Activated CD8-positive, alpha-beta T cell treated with anti-CD3 and anti-CD28 coated beads, Interleukin-2, amount 10 ng/mL, durations not matched to agents 7 days and 5 days (primary cell): ENCODE results near the gene SARDH. TPM values are rescaled to one million over a fixed set of nuclear protein-coding genes. Genes with fewer than 3 reads are reported as not detected.

Experiments used
- ATAC-seq: fragments of 150-1000 bp; cut with Tn5 transposase; one replicate; pipeline ENCODE4 v1.10.0; 2021; ENCODE audit warnings: moderate library complexity
- CTCF ChIA-PET: fragments of 350-600 bp; sonication (Branson Sonifier 250); formaldehyde crosslinking; loops from one replicate; lab custom pipeline; 2021; ENCODE audit warnings: antibody characterized with exemption; lab: Charles Lee
- POLR2A ChIA-PET: fragments of 350-600 bp; sonication (Branson Sonifier 250); formaldehyde crosslinking; loops from one replicate; lab custom pipeline; 2021; ENCODE audit warnings: antibody characterized with exemption; lab: Charles Lee
- DNase-seq: peaks from one replicate; pipeline ENCODE4 v3.0.0-alpha.2; 2020
- H3K27ac Mint-ChIP-seq: one replicate; pipeline ENCODE4 v1.8.0; 2021; ENCODE audit warnings: mild to moderate bottlenecking, mixed read lengths
- H3K27me3 Mint-ChIP-seq: one replicate; pipeline ENCODE4 v1.8.0; 2021; ENCODE audit warnings: low read depth, mixed read lengths
- H3K36me3 Mint-ChIP-seq: one replicate; pipeline ENCODE4 v1.8.0; 2021; ENCODE audit warnings: low read depth, mixed read lengths
- H3K4me1 Mint-ChIP-seq: one replicate; pipeline ENCODE4 v1.8.0; 2021; ENCODE audit warnings: low read depth, mixed read lengths
- H3K4me3 Mint-ChIP-seq: one replicate; pipeline ENCODE4 v1.8.0; 2021; ENCODE audit warnings: mild to moderate bottlenecking, mixed read lengths
- H3K9me3 Mint-ChIP-seq: one replicate; pipeline ENCODE4 v1.8.0; 2022; ENCODE audit warnings: mixed read lengths; ENCODE audit not compliant: insufficient read depth
- total RNA-seq, 2 experiments: library from RNA; stranded (reverse); gene quantifications; one replicate each; pipeline ENCODE4 v1.2.3, GENCODE V29; 2021

Gene SARDH
- total RNA-seq, 2 experiments from 2014 or later = 3.0 to 3.4 TPM

DNA sequence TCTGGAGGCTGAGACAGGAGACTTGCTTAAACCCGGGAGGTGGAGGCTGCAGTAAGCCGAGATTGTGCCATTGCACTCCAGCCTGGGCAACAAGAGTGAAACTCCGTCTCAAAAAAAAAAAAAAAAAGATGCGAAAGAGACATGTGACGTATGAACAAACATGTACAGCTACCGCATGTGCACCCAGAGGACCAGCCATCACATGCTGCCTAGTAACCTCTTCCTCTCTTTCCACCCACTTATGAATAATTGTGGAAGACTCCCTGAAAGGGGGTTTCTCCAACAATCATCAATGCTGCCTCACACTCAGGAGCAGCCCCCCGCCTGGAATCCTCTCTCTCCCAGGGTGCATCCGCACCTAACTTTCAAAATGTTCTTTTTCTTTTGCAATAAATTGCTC lies 2.2 kb downstream of the SARDH start:
- POLR2A ChIA-PET = no interaction called here

DNA sequence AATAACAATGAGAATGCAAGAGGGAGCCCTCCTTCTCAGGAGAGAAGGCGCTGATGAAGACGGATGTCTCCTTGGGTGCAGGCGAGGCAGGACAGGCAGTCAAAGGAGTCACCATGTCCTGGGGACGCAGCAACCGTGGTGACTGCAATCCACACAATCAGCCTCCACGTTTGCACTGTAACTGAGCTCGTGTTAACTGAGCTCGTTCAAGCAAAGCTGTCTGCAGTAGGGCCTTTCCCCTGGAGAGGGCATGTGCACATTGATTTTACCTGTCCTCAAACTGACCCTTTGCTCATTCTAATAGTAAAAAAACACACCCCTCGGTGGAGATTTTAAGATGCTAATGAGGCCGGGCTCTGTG lies 2.8 kb downstream of the SARDH start:
- Mint-ChIP-seq H3K27me3 (no peaks in the 10 kb centered on the region), H3K4me1 (peaks cover 16% of the 10 kb centered on the region), H3K27ac (no peak overlapping the region), H3K36me3 (no peaks in the 10 kb centered on the region), H3K9me3 (no peaks in the 10 kb centered on the region), H3K4me3 (no peak overlapping the region)
- no peak for DNase-seq
- ChIA-PET CTCF (no interaction called here), POLR2A (no interaction called here)
- no peak for ATAC-seq

More for the DNA sequence above, 2.2 kb downstream of the SARDH start:
- H3K4me3 Mint-ChIP-seq = no peak overlapping the region
- no peaks in the 10 kb centered on the region for H3K36me3 Mint-ChIP-seq
- no peaks in the 10 kb centered on the region for H3K27me3 Mint-ChIP-seq
- DNase-seq (no peak), ATAC-seq (no peak)
- peaks cover 16% of the 10 kb centered on the region for H3K4me1 Mint-ChIP-seq
- H3K27ac Mint-ChIP-seq = no peak overlapping the region
- H3K9me3 Mint-ChIP-seq = no peaks in the 10 kb centered on the region
- CTCF ChIA-PET = no interaction called here

DNA sequence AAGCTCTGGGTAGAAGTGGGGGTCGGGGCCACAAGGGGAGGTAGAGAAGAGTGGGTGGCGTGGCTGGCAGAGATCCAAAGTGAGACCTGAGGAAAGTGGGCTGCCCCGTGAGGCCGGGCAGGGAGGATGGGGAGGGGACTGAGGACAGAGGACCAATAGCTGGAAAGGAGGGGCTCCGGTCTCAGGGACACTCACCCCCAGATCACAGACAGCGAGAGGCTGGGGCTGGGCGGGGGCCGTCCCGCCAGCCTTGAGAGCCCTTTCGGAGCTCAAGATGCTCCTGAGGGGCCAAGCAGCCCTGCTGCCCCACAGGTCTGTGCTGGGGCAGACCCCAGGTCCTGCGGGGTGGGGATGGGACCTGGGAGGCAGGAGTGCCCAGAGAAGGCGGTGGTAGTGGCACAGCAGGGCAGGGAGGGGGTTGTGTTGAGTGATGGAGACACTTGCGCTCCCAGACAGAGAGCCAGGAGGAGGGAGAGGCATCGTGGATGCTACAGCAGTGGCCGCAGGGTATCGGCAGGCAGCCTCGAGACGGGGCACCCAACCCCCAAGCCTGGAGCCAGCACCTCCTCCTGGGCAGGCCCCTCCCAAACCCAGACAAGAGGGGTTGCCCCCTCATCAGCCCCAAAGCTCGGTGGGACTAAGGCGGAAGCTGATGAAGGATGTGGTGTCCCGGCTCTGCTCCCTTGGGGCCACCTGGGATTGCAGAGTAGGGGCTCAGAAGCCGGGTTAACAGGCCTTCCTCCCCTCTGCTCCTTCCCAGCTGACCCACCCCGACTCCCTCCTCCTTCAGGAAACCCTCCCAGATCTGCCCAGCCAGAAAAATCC lies 3.4 kb downstream of the SARDH start:
- no peak overlapping the region for H3K27ac Mint-ChIP-seq
- H3K27me3 Mint-ChIP-seq = no peaks in the 10 kb centered on the region
- DNase-seq = no peak
- CTCF ChIA-PET = interaction anchor here (3.6 kb wide), 1 partner anchor 8 kb away, joined by 18 read pairs; no protein-coding TSS in a partner anchor
- peaks cover 16% of the 10 kb centered on the region for H3K4me1 Mint-ChIP-seq
- no peak for ATAC-seq
- H3K9me3 Mint-ChIP-seq = no peaks in the 10 kb centered on the region
- POLR2A ChIA-PET = interaction anchor here (0.7 kb wide), 1 partner anchor 1184 kb away, joined by 4 read pairs; no protein-coding TSS in a partner anchor
- H3K36me3 Mint-ChIP-seq = no peaks in the 10 kb centered on the region
- no peak overlapping the region for H3K4me3 Mint-ChIP-seq

DNA sequence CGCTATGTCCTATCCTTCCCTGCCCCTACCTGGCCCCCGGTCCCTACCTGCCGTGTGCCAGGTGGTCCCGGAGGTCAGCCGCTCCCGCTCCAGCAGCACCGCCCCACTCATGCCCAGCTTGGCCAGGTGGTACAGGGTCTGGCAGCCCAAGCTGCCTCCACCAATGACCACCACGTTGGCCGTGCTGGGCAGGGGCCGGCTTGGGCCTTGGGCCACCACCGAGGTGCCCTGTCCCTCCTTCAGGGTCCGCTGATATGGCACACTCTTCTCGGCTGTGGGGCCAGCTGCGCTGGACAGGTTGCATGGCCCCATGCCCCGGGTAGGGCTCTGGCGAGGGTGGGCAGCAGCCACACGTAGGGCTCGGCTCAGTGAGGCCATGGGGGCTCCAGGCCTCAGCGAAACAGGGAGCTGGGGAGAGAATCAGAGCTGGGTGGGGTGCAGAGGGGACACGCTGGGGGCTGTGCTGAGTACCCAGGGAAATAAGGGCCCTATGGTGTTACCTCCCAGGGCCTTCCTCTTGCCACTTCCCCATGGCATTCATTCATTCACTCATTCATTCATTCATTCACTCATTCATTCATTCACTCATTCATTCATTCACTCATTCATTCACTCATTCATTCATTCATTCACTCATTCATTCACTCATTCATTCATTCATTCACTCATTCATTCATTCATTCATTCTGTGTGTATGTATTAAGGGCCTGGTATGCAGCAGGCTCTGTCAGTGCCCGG lies 4.2 kb downstream of the SARDH start:
- CTCF ChIA-PET = interaction anchor here (3.6 kb wide), 1 partner anchor 9 kb away, joined by 18 read pairs; no protein-coding TSS in a partner anchor
- no peak overlapping the region for H3K4me3 Mint-ChIP-seq
- POLR2A ChIA-PET = no interaction called here
- no peaks in the 10 kb centered on the region for H3K9me3 Mint-ChIP-seq
- no peaks in the 10 kb centered on the region for H3K27me3 Mint-ChIP-seq
- DNase-seq (no peak), ATAC-seq (no peak)
- no peaks in the 10 kb centered on the region for H3K36me3 Mint-ChIP-seq
- H3K27ac Mint-ChIP-seq = no peak overlapping the region
- H3K4me1 Mint-ChIP-seq = peaks cover 13% of the 10 kb centered on the region

DNA sequence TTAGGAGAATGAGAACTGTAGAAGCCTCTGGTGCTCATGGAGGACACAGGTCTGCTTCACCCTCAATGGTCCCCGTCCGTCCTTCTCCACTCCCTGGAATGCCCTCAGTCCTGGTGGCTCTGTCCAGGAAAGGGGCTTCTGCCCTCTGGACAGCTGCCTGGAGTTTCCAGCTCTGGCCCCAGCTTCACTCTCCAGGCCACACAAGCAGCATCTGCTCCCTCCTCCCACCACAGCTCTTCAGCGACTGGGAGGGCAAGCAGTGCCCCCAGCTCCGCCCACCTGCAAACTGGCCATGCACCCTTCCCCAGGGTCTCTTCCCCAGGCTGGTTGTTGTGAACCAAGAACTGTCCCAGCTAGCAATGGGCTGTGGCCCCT lies 4.7 kb downstream of the SARDH start:
- CTCF ChIA-PET = interaction anchor here (3.6 kb wide), 1 partner anchor 9 kb away, joined by 18 read pairs; no protein-coding TSS in a partner anchor
- Mint-ChIP-seq H3K27me3 (no peaks in the 10 kb centered on the region), H3K4me1 (peaks cover 8% of the 10 kb centered on the region), H3K9me3 (no peaks in the 10 kb centered on the region), H3K4me3 (no peak overlapping the region), H3K36me3 (no peaks in the 10 kb centered on the region), H3K27ac (no peak overlapping the region)
- DNase-seq (no peak), ATAC-seq (no peak)
- POLR2A ChIA-PET = no interaction called here

DNA sequence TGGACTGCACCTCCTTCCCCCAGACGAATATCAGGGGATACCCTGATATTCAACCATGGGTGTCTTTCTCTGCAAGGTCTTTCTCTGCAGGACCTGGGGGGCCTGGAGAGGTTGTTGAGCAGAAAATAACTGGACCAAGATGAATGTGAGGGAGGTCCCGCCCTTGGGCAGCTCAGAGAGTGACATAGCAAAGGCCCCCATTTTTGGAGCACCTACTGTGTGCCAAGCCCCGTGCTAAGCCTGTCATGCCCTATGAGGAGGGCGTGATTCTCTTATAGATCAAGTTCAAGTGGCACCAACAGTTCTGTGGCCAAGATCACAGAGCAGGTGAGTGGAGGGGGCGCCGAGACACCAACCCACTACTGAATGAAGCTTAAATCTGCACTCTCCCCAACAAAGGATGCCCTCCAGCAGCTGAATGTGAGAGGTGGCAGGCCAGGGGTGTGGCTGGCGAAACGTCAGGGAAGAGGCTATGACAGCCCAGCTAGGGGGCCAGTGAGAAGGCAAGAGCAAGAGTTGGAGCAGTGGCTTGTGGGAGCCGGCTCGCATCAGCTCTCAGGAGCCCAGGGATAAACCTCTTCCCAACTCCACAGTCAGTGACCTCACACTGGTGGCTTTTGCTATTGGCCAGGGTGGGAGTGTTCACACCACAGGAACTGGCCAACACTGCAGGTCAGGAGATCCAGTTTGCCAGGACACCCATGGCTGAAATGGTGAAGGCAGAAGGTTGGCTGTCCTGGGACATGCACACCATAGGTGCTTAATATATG lies 5.3 kb downstream of the SARDH start:
- Mint-ChIP-seq H3K4me1 (peaks cover 4% of the 10 kb centered on the region), H3K9me3 (no peaks in the 10 kb centered on the region), H3K27me3 (no peaks in the 10 kb centered on the region), H3K36me3 (no peaks in the 10 kb centered on the region), H3K27ac (no peak overlapping the region), H3K4me3 (no peak overlapping the region)
- no peak for DNase-seq
- no peak for ATAC-seq
- POLR2A ChIA-PET = no interaction called here
- CTCF ChIA-PET = interaction anchor here (3.6 kb wide), 1 partner anchor 10 kb away, joined by 18 read pairs; no protein-coding TSS in a partner anchor

DNA sequence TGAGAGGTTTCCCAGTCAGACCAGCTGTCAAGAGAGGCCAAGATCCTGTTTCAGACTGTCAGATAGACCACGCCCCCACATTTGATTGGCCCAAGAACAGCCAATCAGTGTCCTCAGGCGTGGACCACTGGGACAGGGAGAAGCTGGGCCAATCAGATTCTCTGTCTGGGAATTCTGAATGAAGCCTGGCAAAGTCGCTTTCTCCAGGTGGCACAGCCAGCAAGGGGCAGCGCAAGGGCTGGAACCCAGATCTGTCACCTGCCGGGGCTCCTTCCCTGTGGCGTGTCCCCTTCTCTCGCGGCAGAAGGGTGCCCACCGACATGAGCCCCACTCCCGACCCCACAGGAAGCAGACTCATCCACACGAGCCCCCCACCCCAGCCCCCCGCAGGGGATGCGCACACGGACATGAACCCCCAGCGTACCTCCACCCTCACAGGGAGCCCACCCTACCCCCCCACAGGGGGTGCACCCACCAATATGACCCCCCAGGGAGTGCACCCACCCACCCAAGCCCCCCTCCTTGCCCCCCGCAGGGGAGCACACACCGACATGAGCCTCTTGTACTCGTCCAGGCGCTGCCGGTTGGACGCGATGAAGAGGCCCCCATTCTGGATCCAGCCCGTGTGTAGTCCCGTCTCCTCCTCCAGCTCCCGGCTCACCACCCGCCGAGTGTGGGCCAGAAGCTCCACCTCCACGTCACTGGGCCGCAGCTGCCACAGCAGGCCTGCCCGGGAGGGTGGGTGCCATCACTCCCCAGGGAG lies 6.1 kb downstream of the SARDH start:
- CTCF ChIA-PET = interaction anchor here (3.6 kb wide), 1 partner anchor 11 kb away, joined by 18 read pairs; no protein-coding TSS in a partner anchor
- Mint-ChIP-seq H3K27ac (no peak overlapping the region), H3K27me3 (no peaks in the 10 kb centered on the region), H3K36me3 (no peaks in the 10 kb centered on the region), H3K4me1 (peaks cover 1% of the 10 kb centered on the region), H3K9me3 (no peaks in the 10 kb centered on the region), H3K4me3 (no peak overlapping the region)
- ATAC-seq (no peak), DNase-seq (no peak)
- POLR2A ChIA-PET = no interaction called here

DNA sequence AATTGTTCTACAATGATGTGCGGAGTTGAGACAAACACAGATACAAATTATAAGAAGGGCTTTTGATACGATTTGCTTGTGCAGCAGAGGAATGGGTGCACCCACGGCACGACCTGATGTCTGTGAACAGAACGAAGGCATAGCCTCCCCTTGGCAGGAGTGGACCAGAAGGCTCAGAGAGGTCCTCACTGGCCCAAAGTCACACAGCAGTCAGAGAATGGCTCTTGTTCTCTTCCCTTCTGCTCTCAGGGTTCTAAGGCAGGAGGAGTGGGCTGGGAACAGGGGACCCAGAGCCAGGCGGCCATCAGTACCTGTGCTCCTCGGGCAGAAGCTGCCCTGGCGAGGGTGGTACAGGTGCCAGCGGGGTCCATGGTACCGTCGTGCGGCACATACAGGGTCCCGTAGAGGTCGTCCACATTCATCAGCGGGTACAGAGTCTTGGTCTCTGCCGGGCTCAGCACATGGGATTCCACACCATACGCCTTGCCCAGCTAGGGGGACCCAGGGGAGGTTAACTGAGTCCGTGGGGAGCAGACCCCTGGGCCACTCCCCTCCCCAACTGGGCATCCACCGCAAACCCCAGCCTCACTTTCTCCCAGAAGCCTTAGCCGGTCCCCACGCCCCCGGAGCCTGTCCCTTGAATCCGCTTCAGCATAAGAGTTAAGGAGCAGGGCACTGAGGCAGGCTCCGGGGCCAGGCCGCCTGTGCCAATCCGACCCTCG lies 7.0 kb downstream of the SARDH start:
- peaks cover 9% of the 10 kb centered on the region for H3K4me1 Mint-ChIP-seq
- DNase-seq (no peak), ATAC-seq (no peak)
- no peaks in the 10 kb centered on the region for H3K9me3 Mint-ChIP-seq
- no peaks in the 10 kb centered on the region for H3K27me3 Mint-ChIP-seq
- POLR2A ChIA-PET = interaction anchor here (0.6 kb wide), 1 partner anchor 625 kb away, joined by 3 read pairs; no protein-coding TSS in a partner anchor
- no peak overlapping the region for H3K4me3 Mint-ChIP-seq
- CTCF ChIA-PET = interaction anchor here (3.6 kb wide), 1 partner anchor 11 kb away, joined by 18 read pairs; no protein-coding TSS in a partner anchor
- no peaks in the 10 kb centered on the region for H3K36me3 Mint-ChIP-seq
- no peak overlapping the region for H3K27ac Mint-ChIP-seq

DNA sequence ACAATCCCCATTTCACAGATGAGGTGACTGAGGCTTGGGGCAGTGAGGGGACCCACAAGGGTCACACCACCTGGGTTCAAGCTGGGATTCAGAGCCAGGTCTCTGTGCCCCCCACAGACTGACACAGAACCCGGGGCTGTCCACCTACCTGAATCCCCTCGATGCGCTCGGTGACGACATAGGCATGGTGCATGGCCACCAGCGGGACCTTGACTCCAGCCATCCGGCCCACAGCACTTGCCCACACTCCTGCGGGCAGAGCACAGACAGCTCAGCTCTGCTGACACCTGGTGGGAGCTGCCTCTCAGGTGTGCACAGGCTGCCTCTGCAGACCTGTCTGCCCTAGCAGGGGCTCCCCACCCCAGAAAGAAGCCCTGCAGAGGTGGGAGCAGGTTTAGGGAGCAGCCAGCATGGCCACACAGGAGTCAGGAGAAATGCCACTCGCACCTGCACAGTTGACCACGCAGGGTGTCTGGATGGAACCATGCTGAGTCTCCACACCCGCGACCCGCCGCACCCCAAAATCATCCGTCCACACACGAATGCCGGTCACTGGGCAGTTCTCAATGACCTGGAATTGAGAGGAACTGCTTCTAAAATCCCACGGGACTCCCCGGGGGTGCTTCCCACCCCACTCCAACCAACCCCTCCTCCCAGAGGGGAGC lies 8.4 kb downstream of the SARDH start:
- no peaks in the 10 kb centered on the region for H3K36me3 Mint-ChIP-seq
- POLR2A ChIA-PET = no interaction called here
- no peak overlapping the region for H3K4me3 Mint-ChIP-seq
- DNase-seq (no peak), ATAC-seq (no peak)
- CTCF ChIA-PET = interaction anchor here (3.0 kb wide), 1 partner anchor 13 kb away, joined by 15 read pairs; no protein-coding TSS in a partner anchor
- no peaks in the 10 kb centered on the region for H3K9me3 Mint-ChIP-seq
- H3K27me3 Mint-ChIP-seq = peaks cover 4% of the 10 kb centered on the region
- H3K4me1 Mint-ChIP-seq = peaks cover 9% of the 10 kb centered on the region
- no peak overlapping the region for H3K27ac Mint-ChIP-seq

DNA sequence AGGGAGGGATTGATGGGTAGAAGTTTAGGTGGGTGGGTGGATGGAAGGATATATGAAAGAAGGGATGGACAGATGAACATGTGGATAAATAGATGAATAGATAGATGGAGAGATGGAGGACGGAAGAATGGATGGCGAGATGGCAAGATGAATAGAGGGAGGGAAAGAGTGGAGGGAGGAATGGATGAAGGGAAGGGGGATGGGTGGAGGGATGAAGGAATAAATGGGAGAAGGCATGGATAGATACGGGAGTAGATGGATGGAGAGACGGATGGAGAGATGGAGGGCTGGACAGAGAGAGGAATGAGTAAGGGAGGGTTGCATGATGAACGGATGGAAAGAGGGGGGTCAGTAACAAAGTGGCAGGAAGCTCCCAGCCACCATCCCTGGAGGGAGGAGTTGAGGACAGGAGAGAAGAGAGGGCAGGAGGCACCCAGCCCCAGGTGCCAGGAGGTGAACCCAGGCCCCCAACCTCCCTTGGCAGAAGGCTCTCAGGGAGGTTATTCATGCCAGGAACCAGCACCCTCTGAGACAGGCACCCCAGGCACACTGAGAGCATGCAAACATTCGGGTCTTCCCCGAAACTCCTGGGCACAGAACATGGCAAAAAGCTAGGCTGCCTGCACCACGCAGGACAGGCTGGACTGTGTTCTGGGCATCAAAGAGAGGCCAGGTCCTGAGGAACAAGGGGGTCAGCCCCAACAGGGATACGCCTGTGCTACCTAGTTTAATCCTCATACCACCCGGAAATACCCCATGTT lies 9.1 kb downstream of the SARDH start:
- ATAC-seq (no peak), DNase-seq (no peak)
- no peaks in the 10 kb centered on the region for H3K36me3 Mint-ChIP-seq
- CTCF ChIA-PET = interaction anchor here (3.0 kb wide), 1 partner anchor 13 kb away, joined by 15 read pairs; no protein-coding TSS in a partner anchor
- POLR2A ChIA-PET = no interaction called here
- H3K27me3 Mint-ChIP-seq = peaks cover 7% of the 10 kb centered on the region
- peaks cover 9% of the 10 kb centered on the region for H3K4me1 Mint-ChIP-seq
- H3K9me3 Mint-ChIP-seq = no peaks in the 10 kb centered on the region
- no peak overlapping the region for H3K4me3 Mint-ChIP-seq
- no peak overlapping the region for H3K27ac Mint-ChIP-seq
